ENCODE results near the gene TADA2B.

GRCh38 chr4:7041801-7042502, 1.2 kb upstream of the TADA2B start:
- TF ChIP-seq NFYB (CRISPR knock-in tag; conservative IDR thresholded peaks at IDR 0.05; ENCODE audit: low read depth) = no peak
- no peak for TF ChIP-seq CREB1 (CRISPR knock-in tag; IDR thresholded peaks at IDR 0.05)
- TF ChIP-seq ETV6 (CRISPR knock-in tag; IDR thresholded peaks at IDR 0.05) = no peak
- no peak for TF ChIP-seq E2F1 (CRISPR knock-in tag; IDR thresholded peaks at IDR 0.05)
- TF ChIP-seq, protein P1, sequence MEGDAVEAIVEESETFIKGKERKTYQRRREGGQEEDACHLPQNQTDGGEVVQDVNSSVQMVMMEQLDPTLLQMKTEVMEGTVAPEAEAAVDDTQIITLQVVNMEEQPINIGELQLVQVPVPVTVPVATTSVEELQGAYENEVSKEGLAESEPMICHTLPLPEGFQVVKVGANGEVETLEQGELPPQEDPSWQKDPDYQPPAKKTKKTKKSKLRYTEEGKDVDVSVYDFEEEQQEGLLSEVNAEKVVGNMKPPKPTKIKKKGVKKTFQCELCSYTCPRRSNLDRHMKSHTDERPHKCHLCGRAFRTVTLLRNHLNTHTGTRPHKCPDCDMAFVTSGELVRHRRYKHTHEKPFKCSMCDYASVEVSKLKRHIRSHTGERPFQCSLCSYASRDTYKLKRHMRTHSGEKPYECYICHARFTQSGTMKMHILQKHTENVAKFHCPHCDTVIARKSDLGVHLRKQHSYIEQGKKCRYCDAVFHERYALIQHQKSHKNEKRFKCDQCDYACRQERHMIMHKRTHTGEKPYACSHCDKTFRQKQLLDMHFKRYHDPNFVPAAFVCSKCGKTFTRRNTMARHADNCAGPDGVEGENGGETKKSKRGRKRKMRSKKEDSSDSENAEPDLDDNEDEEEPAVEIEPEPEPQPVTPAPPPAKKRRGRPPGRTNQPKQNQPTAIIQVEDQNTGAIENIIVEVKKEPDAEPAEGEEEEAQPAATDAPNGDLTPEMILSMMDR (IDR thresholded peaks at IDR 0.05) = no peak
- TF ChIP-seq PREB (CRISPR knock-in tag; IDR thresholded peaks at IDR 0.05; ENCODE audit: borderline replicate concordance) = no peak

Data from WTC11 (cell line).